Type B pancreatic cell (in vitro differentiated cells): ENCODE results near the gene HYAL4. TPM values are rescaled to one million over a fixed set of nuclear protein-coding genes. Genes with fewer than 3 reads are reported as not detected.
A peak's percentile ranks its signal among the peaks of the same experiment; 100 is the strongest.

Source experiments
- DNase-seq: peaks from one replicate; pipeline ENCODE4 v3.0.0; 2021; ENCODE audit warnings: mixed read lengths; ENCODE audit not compliant: unreplicated experiment; ENCODE audit errors: extremely low spot score
- H3K27ac Mint-ChIP-seq: 2 replicates; pipeline ENCODE4 v1.8.0; 2021; ENCODE audit warnings: mild to moderate bottlenecking, mixed read lengths
- H3K27me3 Mint-ChIP-seq: 2 replicates; pipeline ENCODE4 v1.8.0; 2021; ENCODE audit warnings: mixed read lengths
- H3K36me3 Mint-ChIP-seq: 2 replicates; pipeline ENCODE4 v1.8.0; 2021; ENCODE audit warnings: mixed read lengths
- H3K4me1 Mint-ChIP-seq: one replicate; pipeline ENCODE4 v1.8.0; 2021; ENCODE audit warnings: mixed read lengths; ENCODE audit not compliant: unreplicated experiment
- H3K4me3 Mint-ChIP-seq: 2 replicates; pipeline ENCODE4 v1.8.0; 2021; ENCODE audit warnings: mild to moderate bottlenecking, mixed read lengths
- H3K9me3 Mint-ChIP-seq: 2 replicates; pipeline ENCODE4 v1.8.0; 2021; ENCODE audit warnings: mixed read lengths
- CTCF ChIP-seq: fragments of 200-600 bp; sonication (generic); conservative IDR thresholded peaks from 2 replicates; pipeline ENCODE4 v1.5.0; 2021; ENCODE audit warnings: antibody characterized with exemption, mild to moderate bottlenecking
- total RNA-seq: library from RNA; stranded (reverse); gene quantifications from 2 replicates; pipeline ENCODE4 v1.2.1, GENCODE V29; 2021; ENCODE audit warnings: low replicate concordance

HYAL4 gene
- total RNA-seq, 1 donor from 2014 or later, result not detected

- DNase-seq, result no peak
- Mint-ChIP-seq H3K36me3 (no peaks in the 10 kb centered on the region), H3K27ac (peak overlapping the region; percentile 19), H3K4me1 (peaks cover 9% of the 10 kb centered on the region), H3K4me3 (no peak overlapping the region), H3K9me3 (peaks cover 5% of the 10 kb centered on the region), H3K27me3 (peaks cover 3% of the 10 kb centered on the region)
- TF ChIP-seq CTCF, result peak; percentile 85
These were observed 20.6 kb downstream of the HYAL4 start for GRCh38 chr7:123865517-123866117.

- TF ChIP-seq CTCF, result no peak
- Mint-ChIP-seq H3K36me3 (no peaks in the 10 kb centered on the region), H3K4me3 (no peak overlapping the region), H3K27ac (no peak overlapping the region), H3K27me3 (peaks cover 3% of the 10 kb centered on the region), H3K9me3 (peaks cover 5% of the 10 kb centered on the region), H3K4me1 (peaks cover 9% of the 10 kb centered on the region)
- DNase-seq, result no peak
These were observed 22.3 kb downstream of the HYAL4 start for GRCh38 chr7:123867225-123867624.

- Mint-ChIP-seq H3K9me3 (no peaks in the 10 kb centered on the region), H3K4me1 (no peaks in the 10 kb centered on the region), H3K27ac (no peak overlapping the region), H3K27me3 (no peaks in the 10 kb centered on the region), H3K4me3 (no peak overlapping the region), H3K36me3 (no peaks in the 10 kb centered on the region)
- no peak for DNase-seq
- peak; percentile 71 for TF ChIP-seq CTCF
These were observed 27.3 kb downstream of the HYAL4 start for GRCh38 chr7:123871998-123872867.

- no peaks in the 10 kb centered on the region for H3K36me3 Mint-ChIP-seq
- H3K27ac Mint-ChIP-seq, result no peak overlapping the region
- H3K27me3 Mint-ChIP-seq, result no peaks in the 10 kb centered on the region
- H3K9me3 Mint-ChIP-seq, result no peaks in the 10 kb centered on the region
- no peak overlapping the region for H3K4me3 Mint-ChIP-seq
- H3K4me1 Mint-ChIP-seq, result no peaks in the 10 kb centered on the region
- no peak for DNase-seq
- no peak for TF ChIP-seq CTCF
These were observed 27.9 kb downstream of the HYAL4 start for GRCh38 chr7:123872908-123873307.

GRCh38 chr7:123876557-123877256 lies 31.7 kb downstream of the HYAL4 start:
- H3K9me3 Mint-ChIP-seq, result no peaks in the 10 kb centered on the region
- H3K27ac Mint-ChIP-seq, result no peak overlapping the region
- no peaks in the 10 kb centered on the region for H3K4me1 Mint-ChIP-seq
- no peaks in the 10 kb centered on the region for H3K36me3 Mint-ChIP-seq
- no peaks in the 10 kb centered on the region for H3K27me3 Mint-ChIP-seq
- TF ChIP-seq CTCF, result no peak
- no peak for DNase-seq
- no peak overlapping the region for H3K4me3 Mint-ChIP-seq
